Cardiac muscle cell (in vitro differentiated cells and primary cell): ENCODE measurements around the gene GSTA4. TPM values are rescaled to one million over a fixed set of nuclear protein-coding genes. Genes with fewer than 3 reads are reported as not detected.
A peak's percentile ranks its signal among the peaks of the same experiment; 100 is the strongest.

Experiments used
- DNase-seq, 2 donors: peaks; one replicate each; pipeline versions ENCODE4 v3.0.0 to v3.0.0-alpha.2; 2010 to 2017; ENCODE audit warnings: low read depth in 1 of 2, low spot score in 1 of 2
- H3K27ac ChIP-seq: fragments of 200-600 bp; sonication (generic); 2 replicates; pipeline ENCODE4 v1.5.1; 2016
- H3K27me3 ChIP-seq: fragments of 200-600 bp; sonication (generic); 2 replicates; pipeline ENCODE4 v1.6.0; 2016; ENCODE audit warnings: control low read depth
- H3K36me3 ChIP-seq: fragments of 200-600 bp; sonication (generic); 2 replicates; pipeline ENCODE4 v1.5.1; 2016; ENCODE audit warnings: control low read depth
- H3K4me1 ChIP-seq: fragments of 200-600 bp; sonication (generic); 2 replicates; pipeline ENCODE4 v1.8.1; 2017; ENCODE audit warnings: low read depth, mild to moderate bottlenecking, mixed run types
- H3K4me3 ChIP-seq: fragments of 200-600 bp; sonication (generic); 2 replicates; pipeline ENCODE4 v1.5.1; 2016; ENCODE audit warnings: mild to moderate bottlenecking
- H3K9me3 ChIP-seq: fragments of 200-600 bp; sonication (generic); 2 replicates; pipeline ENCODE4 v1.5.1; 2017; ENCODE audit warnings: low read depth, mild to moderate bottlenecking, control low read depth
- polyA plus RNA-seq: library from polyadenylated mRNA; unstranded; fragments of >200 nt; fragmentation: Nextera tagmentation; extraction: Ambion mirVana; gene quantifications from 2 replicates; pipeline ENCODE4 v1.2.1, GENCODE V29; 2016
- total RNA-seq: library from RNA; depleted of rRNA; stranded (reverse); fragments of >200 nt; gene quantifications from 2 replicates; pipeline ENCODE4 v1.2.3, GENCODE V29; 2016
- TF ChIP-seq, protein P1 (sequence below): IDR thresholded peaks from 2 replicates; pipeline ENCODE4 v1.5.1; 2012; ENCODE audit warnings: low read depth, mild to moderate bottlenecking, low read length

GSTA4 gene
- total and polyA plus RNA-seq, 2 experiments from 2014 or later, result 64.5 to 91.1 TPM

DNA sequence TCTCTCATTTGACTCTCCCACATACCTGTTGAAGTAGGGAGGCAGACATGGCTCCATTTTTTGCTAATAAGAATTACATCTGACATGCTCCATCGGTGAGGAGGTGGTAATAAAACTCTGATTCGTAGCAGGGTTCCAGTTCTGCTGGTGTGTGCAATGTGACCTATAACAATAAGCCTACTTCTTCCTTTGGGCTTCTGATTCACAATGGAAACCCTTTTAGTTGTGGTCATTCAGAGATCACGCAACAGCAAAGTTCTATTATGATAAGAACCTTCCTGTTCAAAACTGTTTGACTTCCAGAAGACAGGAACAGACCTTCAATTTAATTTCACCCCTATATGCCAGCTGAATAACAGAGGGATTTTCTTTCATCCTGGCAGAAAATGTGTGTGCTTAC is 31.4 kb upstream of the GSTA4 start:
- TF ChIP-seq, protein P1, sequence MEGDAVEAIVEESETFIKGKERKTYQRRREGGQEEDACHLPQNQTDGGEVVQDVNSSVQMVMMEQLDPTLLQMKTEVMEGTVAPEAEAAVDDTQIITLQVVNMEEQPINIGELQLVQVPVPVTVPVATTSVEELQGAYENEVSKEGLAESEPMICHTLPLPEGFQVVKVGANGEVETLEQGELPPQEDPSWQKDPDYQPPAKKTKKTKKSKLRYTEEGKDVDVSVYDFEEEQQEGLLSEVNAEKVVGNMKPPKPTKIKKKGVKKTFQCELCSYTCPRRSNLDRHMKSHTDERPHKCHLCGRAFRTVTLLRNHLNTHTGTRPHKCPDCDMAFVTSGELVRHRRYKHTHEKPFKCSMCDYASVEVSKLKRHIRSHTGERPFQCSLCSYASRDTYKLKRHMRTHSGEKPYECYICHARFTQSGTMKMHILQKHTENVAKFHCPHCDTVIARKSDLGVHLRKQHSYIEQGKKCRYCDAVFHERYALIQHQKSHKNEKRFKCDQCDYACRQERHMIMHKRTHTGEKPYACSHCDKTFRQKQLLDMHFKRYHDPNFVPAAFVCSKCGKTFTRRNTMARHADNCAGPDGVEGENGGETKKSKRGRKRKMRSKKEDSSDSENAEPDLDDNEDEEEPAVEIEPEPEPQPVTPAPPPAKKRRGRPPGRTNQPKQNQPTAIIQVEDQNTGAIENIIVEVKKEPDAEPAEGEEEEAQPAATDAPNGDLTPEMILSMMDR, result no peak
- peaks cover 9% of the 10 kb centered on the region for H3K36me3 ChIP-seq
- peaks cover 22% of the 10 kb centered on the region for H3K4me1 ChIP-seq
- H3K4me3 ChIP-seq, result no peak overlapping the region
- no peaks in the 10 kb centered on the region for H3K9me3 ChIP-seq
- peak overlapping the region; percentile 84 for H3K27ac ChIP-seq
- no peaks in the 10 kb centered on the region for H3K27me3 ChIP-seq
- peak in 1 of 2 donors; percentile 26 for DNase-seq

DNA sequence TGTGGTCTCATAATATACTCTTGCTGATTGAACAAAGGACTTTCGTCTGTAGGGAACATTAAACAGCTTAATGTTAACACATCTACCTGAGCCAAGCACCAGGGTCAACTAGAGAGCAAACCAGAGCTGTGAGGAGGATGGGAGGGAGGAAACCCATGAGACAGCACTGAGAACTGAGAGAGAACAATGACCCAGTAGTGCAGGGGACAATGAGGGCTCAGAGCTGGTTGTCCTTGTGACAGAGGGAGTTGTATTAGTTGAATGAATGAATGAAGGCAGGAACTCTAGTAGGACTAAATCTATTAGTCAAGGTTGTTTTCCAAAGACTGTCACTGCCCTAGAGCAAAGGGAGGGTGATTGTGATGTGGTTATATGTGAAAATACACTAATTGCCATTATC is 28.2 kb upstream of the GSTA4 start:
- TF ChIP-seq, protein P1, result no peak
- H3K27me3 ChIP-seq, result no peaks in the 10 kb centered on the region
- no peak overlapping the region for H3K27ac ChIP-seq
- H3K4me3 ChIP-seq, result no peak overlapping the region
- H3K9me3 ChIP-seq, result no peaks in the 10 kb centered on the region
- peaks cover 6% of the 10 kb centered on the region for H3K36me3 ChIP-seq
- DNase-seq, result no peak
- H3K4me1 ChIP-seq, result peaks cover 25% of the 10 kb centered on the region

DNA sequence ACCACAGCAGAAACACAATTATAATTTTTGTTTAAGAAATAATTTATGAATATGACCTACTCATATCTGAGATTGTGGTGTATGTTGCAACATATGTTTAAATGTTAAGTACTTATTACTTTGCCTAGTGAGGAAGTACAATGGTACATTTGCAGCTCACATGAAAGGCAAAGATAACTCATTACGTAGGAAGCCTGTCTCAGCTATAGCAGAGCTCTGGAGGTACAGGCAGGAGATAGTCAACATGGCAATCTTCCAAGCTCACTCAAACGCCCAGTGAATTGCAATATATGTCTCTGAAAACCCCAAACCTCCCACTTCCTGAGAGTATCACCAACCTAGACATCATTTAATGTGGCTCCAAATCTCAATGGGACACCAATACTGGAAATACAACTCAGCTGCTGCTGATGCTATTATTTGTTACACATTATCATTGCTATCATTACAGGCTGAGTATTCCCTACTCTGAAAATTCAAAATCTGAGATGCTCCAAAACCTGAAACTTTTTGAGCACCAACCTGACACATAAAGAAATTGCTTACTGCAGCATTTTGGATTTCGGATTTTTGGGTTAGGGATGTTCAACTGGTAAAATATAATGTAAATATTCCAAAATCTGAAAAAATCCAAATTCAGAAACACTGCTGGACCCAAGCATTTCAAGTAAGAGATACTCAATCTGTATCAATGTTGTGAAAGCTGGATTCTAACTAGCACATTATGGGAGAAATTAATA is 25.1 kb upstream of the GSTA4 start:
- Histone ChIP-seq H3K27me3 (no peaks in the 10 kb centered on the region), H3K4me3 (no peak overlapping the region), H3K4me1 (peaks cover 8% of the 10 kb centered on the region), H3K9me3 (no peaks in the 10 kb centered on the region), H3K36me3 (peaks cover 34% of the 10 kb centered on the region), H3K27ac (no peak overlapping the region)
- peak in 1 of 2 donors; percentile 93 for DNase-seq
- TF ChIP-seq, protein P1, result no peak

DNA sequence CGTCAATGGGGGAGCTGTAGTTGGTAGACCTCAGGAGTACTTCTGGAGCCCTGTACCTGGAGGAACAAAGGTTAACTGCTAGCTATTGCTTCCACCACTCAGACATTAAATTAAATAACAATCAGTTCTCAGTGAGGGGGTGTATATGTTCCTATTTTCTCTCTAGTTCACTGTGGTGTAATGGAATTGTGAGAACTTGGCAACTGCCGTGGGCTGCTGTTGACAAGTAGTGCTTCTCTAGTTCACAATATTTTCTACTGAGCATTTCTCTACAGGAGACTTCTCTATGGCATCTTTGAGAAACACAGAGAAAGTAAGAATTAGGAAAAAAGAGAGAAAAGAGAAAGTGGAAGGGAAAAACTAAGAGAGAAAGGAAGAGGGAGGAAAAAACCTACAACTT is 23.4 kb upstream of the GSTA4 start:
- peaks cover 45% of the 10 kb centered on the region for H3K36me3 ChIP-seq
- no peak for DNase-seq
- no peaks in the 10 kb centered on the region for H3K9me3 ChIP-seq
- no peak overlapping the region for H3K27ac ChIP-seq
- H3K4me3 ChIP-seq, result no peak overlapping the region
- H3K4me1 ChIP-seq, result peaks cover 8% of the 10 kb centered on the region
- H3K27me3 ChIP-seq, result no peaks in the 10 kb centered on the region
- TF ChIP-seq, protein P1, result no peak

DNA sequence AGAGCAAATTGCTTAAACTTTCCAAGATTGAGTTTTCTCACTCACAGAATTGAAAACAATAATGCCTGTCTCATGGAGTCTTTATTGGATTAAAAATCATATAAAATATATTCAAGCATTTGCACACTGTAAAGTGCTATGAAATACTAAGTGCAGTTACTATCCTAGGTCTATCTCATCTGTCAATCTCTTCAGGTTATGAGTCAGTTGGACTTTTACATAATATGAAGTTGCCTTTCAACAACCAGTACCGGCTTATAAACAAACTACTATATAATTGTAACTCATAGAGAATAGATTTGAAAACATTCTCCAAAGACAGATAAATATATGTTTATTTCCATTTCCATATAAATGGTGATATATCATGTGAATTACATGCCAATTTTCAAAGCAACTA is 20.4 kb upstream of the GSTA4 start:
- peaks cover 72% of the 10 kb centered on the region for H3K36me3 ChIP-seq
- H3K4me1 ChIP-seq, result no peaks in the 10 kb centered on the region
- no peak overlapping the region for H3K27ac ChIP-seq
- H3K9me3 ChIP-seq, result no peaks in the 10 kb centered on the region
- no peak for DNase-seq
- TF ChIP-seq, protein P1, result no peak
- no peaks in the 10 kb centered on the region for H3K27me3 ChIP-seq
- H3K4me3 ChIP-seq, result no peak overlapping the region
